Fibroblast of mammary gland (primary cell): ENCODE results near the gene EHMT2.
"Not testable (repeated sequence)": the region's sequence is repeated elsewhere in the genome, so short reads cannot be mapped to it uniquely, and the experiment has no call there.

ENCODE experiments used
- DNase-seq: peaks from one replicate; pipeline ENCODE4 v3.0.0-alpha.2; 2010; ENCODE audit warnings: low read depth
- H3K4me3 ChIP-seq: 2 replicates; pipeline ENCODE4 v1.5.1; 2011; ENCODE audit warnings: low read depth, mild to moderate bottlenecking, low read length, moderate library complexity; ENCODE audit not compliant: control insufficient read depth
- CTCF ChIP-seq: conservative IDR thresholded peaks from 2 replicates; pipeline ENCODE4 v1.5.1; 2011; ENCODE audit warnings: low read depth, low read length, inconsistent platforms; ENCODE audit not compliant: control insufficient read depth, insufficient read depth

EHMT2 gene

GRCh38 chr6:31874836-31875572 lies 22.5 kb downstream of the EHMT2 start:
- no peak overlapping the region for H3K4me3 ChIP-seq
- TF ChIP-seq CTCF = no peak
- DNase-seq = no peak

DNA sequence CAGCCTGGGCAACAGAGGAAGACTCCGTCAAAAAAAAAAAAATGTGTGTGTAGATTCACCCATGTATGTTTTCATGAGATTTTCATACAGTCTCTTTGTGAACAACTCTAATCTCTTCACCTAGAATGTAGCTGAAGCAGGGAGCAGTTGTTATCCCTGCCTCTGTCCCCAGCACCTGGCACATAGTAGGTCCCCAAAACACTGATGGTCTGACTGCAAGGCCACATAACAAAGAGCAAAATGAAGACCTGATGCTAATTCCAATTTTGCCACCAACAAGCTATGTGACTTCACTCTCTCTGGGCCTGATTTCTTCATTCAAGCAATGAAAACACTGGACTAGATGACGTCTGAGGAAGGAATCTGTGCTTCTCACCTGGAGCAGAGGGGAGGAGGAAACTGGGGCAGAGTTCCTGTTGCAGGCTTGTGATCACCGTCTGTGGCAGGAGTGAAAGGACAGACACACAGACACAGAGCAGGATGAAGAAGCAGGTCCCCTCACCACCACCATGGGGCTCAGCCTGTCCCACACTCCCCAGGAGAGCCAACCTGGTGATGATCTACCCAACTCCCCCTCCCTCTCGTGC lies 23.3 kb downstream of the EHMT2 start:
- H3K4me3 ChIP-seq = no peak overlapping the region
- DNase-seq = no peak
- no peak for TF ChIP-seq CTCF

GRCh38 chr6:31871046-31871659 lies 26.3 kb downstream of the EHMT2 start:
- H3K4me3 ChIP-seq = no peak overlapping the region
- DNase-seq = peak; percentile 7
- no peak for TF ChIP-seq CTCF

DNA sequence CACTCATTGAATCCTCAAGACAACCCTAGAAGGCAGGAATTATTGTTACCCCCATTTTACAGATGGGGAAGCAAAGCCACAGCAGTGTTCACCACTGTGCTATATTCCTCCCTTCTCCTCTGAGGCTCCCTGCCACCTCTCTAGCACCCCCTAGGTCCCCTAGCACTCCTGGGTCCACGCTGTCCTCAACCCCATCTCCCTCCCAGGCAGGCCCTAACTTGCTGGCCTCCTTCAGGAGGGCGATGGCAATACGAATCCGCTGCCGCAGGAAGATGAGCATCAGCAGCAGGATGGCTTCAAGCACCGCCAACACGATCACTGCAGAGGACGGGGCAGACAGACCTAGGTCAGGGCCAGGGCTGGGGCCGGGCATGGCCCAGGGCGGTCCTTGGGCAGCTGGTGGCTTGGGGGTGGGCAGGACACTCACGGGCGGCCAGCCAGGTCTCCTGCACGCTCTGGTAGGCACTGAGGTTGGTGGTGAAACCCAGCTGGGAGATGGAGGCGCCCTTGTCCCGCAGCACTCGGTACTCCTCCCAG lies 27.0 kb downstream of the EHMT2 start:
- no peak for DNase-seq
- no peak overlapping the region for H3K4me3 ChIP-seq
- TF ChIP-seq CTCF = no peak

DNA sequence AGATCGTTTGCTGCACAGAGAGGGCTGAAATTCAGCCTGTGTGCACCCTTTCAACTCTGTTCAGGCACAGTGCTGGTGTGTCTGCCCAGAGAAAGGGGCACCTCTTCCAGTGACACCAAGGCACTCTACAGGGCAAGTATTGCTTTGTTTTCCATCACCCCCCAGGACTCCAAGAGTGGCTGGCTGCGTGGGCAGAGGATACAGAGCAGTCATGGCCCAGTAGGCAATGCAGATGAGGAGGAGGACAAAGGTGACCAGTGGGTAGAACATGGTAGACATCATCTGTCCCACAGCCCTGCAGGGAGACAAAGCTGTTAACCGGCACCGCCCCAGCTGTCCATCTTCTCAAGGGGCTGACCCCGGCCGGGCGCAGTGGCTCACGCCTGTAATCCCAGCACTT lies 28.2 kb downstream of the EHMT2 start:
- DNase-seq = no peak
- no peak for TF ChIP-seq CTCF
- no peak overlapping the region for H3K4me3 ChIP-seq

DNA sequence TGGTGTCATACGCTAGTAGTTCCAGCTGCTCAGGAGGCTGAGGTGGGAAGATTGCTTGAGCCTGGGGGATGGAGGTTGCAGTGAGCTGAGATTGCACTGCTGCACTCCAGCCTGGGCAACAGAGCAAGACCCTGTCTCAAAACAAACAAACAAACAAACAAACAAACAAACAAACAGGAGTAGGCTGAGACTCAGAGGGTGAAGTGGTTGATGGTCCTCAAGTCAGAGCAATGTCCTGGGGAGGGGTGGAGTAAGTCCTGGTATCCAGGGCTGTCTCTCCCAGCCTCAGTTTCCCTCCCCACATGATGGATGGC lies 28.9 kb downstream of the EHMT2 start:
- not testable (repeated sequence) for H3K4me3 ChIP-seq, DNase-seq
